HepG2 (cell line): ENCODE measurements around the gene CYP27B1.

ENCODE experiments used
- CTCF ChIP-seq: sonication (generic); formaldehyde crosslinking; IDR thresholded peaks from 2 replicates; pipeline ENCODE4 v1.5.0; 2020; ENCODE audit warnings: mild to moderate bottlenecking, missing genetic modification reagents, moderate library complexity
- FOXP4 ChIP-seq: sonication (generic); formaldehyde crosslinking; IDR thresholded peaks from 2 replicates; pipeline ENCODE4 v1.4.0; 2020; ENCODE audit warnings: missing genetic modification reagents
- NCOA1 ChIP-seq: sonication (generic); formaldehyde crosslinking; IDR thresholded peaks from 2 replicates; pipeline ENCODE4 v1.9.0; 2021; ENCODE audit warnings: missing genetic modification reagents
- SRY ChIP-seq: sonication (generic); formaldehyde crosslinking; IDR thresholded peaks from 2 replicates; pipeline ENCODE4 v1.8.0; 2022; ENCODE audit warnings: mild to moderate bottlenecking, missing genetic modification reagents

- TF ChIP-seq SRY (CRISPR knock-in tag) = no peak
- TF ChIP-seq FOXP4 (CRISPR knock-in tag) = no peak
- no peak for TF ChIP-seq NCOA1 (CRISPR knock-in tag)
- no peak for TF ChIP-seq CTCF
These were observed 26.0 kb downstream of the CYP27B1 start for GRCh38 chr12:57740656-57741412.
